Measurements from ENCODE around the gene ZNF503.

The ZNF503 gene

DNA sequence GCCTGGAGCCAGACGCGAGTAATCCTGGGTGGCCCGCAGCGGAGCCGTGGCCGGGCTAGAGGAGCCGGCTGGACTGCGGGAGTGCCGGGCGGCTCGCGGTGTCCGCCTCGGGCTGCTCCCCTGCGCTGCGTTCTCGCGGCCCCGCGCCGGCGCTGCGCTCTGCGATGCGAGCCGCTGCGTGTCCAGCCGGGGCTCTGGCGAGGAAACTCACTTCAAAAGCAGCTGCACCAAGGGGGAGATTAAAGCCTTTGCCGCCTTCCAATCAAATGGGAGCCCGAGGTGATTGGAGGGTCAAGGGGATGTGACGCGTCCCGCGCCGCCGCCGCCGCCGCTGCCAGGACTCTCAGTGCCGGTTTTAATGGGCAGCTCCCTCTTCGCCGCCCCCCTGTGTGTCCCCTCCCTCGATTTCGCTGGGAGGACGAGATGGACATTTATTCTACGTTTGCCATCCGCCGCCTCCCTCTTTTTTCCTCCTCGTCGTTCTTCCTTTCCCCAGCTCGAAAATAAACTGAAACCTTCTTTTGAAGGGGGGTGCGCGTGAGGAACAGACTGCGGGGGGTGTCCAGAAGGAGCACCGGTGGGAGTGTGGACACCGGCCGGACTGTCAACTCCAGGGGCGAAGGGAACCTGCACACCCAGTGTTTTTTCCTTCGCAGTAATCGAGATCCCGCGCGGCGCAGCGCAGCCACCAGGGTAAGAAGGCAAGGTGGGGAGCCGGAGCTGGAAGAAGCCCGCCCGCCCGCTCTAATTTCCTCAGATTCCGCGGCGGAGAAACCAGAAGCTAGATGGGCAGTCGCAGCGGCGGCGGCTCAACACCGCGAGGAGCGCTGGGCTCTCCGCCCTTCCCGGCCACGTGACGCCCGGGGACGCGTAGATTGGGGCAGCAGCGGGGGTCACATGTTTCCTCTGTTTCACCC, at the start of gene ZNF503:
Gene ZNF503, minus strand, starts transcription at position 196 of the 917 bp plus-strand sequence. CDS start 345 bp downstream, outside the sequence.
- peak in 1 of 2 donors; percentile 47 for DNase-seq (ENCODE audit: low read depth in 2 of 2)

DNA sequence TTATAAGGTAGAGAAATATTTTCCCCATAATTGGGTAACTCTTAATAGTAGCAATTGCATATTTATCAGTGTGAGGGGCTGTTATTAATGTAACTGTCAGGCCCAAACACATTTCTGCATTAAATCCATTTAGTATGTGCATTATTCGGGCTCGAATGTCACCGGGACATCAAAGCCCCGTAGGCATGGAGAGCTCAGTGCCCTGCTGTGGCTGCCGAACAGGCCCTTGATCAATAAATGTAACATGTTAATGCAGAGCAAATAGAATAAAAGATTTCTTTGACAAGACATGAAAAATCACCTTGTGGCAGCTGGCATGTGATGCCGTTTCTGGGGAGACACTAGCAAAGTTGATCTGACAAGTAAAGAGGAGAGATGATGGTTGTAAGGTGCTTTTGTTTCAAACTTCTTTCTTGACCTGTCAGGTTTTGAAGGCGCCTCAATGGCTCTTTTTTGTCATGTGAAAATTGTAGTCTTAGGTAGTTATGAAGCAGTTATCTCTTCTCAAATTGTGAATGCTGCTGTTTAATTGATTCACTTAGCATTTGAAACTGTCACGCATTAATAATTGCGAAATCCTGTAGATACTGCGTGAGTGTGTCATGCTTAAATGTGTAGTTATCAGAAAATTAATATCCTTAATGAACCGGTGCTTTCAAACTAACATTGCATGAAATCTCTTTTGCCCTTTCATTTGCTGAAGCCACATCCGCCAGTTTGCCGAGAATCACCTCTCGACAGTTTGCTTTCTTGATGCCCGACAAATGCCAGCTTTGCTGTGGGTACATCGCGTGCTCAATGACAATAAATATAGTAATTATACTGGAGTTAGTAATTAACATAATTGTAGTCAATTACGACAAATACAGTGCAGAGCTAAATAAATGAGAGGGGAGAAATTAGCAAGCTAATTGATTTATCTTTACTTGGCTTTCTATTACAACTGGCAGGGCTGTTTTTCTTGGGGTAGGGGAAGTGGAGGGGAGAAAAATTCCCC, 49.4 kb upstream of the ZNF503 start:
- DNase-seq (ENCODE audit: low read depth in 2 of 2), result no peak

DNA sequence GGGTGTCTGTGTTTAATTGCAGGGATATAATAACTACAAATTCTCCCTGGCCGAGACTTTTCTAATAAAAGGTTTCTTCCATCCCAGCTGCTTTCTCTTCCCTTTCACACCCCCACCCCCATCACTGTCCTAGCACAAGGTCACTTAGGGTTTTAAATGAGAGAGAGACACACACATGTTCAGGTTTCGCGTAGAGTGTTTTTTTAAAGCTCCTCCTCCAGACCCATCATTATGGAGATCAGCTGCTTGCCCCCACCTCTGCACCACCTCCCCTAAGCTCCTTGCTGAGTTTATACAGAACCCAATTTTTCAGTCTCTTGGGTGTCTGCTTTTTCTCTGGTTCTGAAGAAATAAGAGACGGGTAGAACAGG, 48.5 kb upstream of the ZNF503 start:
- no peak for DNase-seq (ENCODE audit: low read depth in 2 of 2)

GRCh38 chr10:75449382-75450074, 48.0 kb upstream of the ZNF503 start:
- no peak for DNase-seq (ENCODE audit: low read depth in 2 of 2)

- no peak for DNase-seq (ENCODE audit: low read depth in 2 of 2)
Observed at GRCh38 chr10:75448166-75448565, 46.6 kb upstream of the ZNF503 start.

DNA sequence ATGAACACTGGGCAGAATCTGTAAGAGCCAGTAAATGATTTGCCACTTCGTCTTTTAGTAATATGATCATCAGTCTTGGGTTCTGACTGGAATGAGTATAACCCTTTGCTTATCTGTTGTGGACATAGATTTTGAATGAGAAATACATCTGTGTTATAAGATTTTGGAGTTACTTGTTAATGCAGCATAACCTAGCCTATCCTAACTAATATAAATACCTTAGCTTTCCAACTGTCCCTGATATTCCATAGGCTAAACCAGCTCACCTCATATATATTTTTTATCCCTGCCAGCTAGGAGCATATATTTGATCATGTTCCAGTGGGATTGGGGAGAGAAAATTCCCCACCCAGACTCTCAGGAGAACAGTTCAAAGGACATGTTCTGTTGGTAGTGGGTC, 44.9 kb upstream of the ZNF503 start:
- no peak for DNase-seq (ENCODE audit: low read depth in 2 of 2)

DNA sequence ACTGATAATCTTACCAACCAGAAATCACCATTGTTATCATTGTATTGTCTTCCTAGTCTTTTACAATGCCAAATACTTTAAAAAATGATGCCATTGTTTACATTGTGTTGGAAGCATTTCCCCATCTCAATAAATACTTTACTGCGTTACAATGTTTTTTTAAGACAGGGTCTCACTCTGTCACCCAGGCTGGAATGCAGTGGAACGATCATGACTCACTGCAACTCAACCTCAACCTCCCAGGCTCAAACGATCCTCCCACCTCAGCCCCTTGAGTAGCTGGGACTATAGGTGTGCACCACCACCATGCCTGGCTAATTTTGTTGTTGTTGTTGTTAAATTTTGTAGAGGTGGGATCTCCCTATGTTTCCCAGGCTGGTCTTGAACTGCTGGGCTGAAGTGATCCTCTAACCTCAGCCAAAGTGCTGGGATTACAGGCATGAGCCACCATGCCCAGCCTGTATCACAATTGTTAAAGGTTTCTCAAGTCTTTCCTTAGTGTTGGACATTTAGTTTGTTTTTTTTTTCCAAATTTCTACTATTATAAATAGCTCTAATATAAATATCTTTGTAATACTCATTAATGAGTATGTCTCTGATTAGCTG, 43.3 kb upstream of the ZNF503 start:
- no peak for DNase-seq (ENCODE audit: low read depth in 2 of 2)

GRCh38 chr10:75443362-75443761, 41.8 kb upstream of the ZNF503 start:
- DNase-seq (ENCODE audit: low read depth in 2 of 2), result no peak

DNA sequence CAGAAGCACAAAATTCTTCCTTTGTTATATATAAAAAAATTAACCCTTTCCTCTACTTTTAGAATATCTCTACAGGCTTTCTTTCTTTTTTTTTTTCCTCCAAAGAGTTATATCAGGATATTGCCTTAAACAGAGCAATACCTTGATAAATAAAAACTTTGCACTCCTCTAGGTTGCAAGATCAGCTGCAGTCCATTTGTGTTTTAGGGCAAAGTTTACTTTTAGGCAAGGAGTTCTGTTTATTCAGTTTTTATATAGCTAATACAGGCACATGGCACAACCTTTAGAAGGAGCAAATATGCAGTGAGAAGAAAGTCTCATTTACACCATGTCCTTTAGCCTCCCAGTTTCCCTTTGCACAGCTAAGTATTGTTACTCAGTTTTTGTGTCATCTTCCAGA, 40.1 kb upstream of the ZNF503 start:
- no peak for DNase-seq (ENCODE audit: low read depth in 2 of 2)

GRCh38 chr10:75441196-75441595, 39.6 kb upstream of the ZNF503 start:
- DNase-seq (ENCODE audit: low read depth in 2 of 2), result no peak

DNA sequence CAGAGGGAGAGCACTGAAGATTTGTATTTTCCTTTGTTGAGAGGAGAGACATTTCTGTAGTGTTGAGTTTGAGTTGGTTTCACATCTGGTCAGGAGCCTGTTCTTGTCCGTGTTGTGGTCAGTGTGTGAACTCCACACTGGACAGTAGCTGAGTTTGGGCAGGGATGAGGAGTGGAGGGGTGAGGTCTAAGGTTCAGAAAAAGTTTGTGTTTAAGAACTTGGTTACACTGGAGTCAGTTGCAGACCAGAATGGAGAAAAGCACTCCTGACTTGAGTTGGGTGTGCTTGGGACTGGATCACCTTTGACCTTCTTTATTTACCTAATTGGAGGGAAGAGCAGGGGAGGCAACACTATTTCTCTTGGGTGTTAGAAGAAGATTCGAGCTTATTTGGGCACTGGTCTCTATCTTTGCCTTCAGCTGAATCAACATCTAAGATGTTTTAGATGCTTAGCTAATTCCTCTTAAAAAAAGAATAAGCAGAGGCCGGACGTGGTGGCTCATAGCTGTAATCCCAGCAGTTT, 38.8 kb upstream of the ZNF503 start:
- DNase-seq (ENCODE audit: low read depth in 2 of 2), result no peak

- DNase-seq (ENCODE audit: low read depth in 2 of 2), result no peak
Observed at GRCh38 chr10:75439811-75440210, 38.2 kb upstream of the ZNF503 start.

DNA sequence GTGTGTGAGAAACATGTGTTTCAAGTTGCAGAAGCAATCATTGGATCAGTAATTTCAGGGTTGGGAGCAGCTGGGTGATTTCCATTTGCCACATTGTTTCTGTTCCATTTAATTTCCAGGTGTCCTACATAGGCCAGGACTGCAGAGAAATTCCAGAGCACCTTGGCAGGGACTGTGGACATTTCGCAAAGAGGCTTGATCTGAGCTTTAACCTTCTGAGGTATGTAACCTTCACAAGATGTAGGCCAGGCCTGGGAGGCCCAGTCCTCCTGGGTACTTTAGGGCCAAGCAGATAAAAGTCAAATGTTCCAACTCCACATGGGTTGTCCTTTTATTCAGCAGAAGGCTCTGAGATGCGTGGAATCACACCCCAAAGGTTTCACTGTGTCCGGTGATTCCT, 36.7 kb upstream of the ZNF503 start:
- no peak for DNase-seq (ENCODE audit: low read depth in 2 of 2)

- DNase-seq (ENCODE audit: low read depth in 2 of 2), result no peak
Observed at GRCh38 chr10:75437693-75438092, 36.1 kb upstream of the ZNF503 start.

DNA sequence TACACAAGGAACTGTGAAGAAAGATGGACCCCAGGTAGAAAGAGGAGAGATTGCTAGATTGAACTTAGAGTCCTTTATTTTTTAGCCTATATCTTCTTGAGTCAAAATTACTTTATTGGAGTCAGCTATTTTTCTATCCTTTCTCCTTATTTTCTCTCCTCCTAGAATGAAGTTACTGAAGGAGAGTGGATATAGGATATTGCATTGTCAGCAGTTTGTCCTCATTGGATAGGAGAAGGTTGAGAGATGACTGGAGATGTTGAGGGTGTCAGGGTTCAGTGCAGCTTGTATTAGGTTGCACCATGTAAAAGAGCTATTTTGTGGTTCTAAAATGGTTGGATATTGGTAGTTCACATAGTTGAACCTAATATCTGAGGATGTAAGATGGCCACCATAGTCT, 35.3 kb upstream of the ZNF503 start:
- DNase-seq (ENCODE audit: low read depth in 2 of 2), result no peak

DNA sequence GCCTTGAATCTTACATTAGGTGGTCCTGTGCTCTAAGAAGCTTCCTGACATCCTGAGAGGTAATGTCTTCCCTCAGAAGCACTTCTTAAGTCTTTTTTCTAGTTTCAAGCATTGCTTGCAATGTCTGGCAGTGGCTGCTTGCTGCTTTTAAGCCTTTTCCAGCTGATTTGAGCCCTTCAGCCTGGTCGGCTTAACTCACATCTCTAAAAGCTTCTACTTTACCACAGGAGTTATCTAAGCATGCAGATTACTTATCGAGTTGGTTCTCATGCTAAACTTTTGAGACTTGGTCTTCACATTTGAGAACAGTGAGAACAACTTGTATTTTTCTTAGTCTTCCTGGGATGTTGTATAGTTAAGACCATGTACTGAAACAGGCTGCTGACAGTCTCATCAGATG, 33.7 kb upstream of the ZNF503 start:
- no peak for DNase-seq (ENCODE audit: low read depth in 2 of 2)

GRCh38 chr10:75434291-75434690, 32.7 kb upstream of the ZNF503 start:
- DNase-seq (ENCODE audit: low read depth in 2 of 2), result no peak

DNA sequence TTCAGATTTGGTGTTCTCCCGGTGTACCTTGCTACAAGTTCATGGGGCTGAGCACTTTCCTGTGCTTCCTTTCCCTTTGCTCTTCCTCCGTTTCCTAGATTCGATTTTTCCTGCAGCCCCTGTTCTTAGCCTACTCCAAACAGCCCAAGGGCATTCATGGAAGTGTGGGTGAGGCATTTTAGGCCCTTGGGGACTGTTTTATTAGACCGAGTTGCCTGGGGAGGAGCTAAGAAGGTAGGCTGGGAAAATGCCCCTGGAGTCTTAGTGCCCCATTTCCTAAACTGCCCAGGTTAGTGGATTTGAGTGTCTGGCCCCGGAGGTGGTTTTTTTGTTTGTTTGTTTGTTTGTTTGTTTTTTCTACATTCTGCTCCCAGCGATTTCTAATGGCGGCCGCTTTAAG, 31.7 kb upstream of the ZNF503 start:
- DNase-seq (ENCODE audit: low read depth in 2 of 2), result no peak

- DNase-seq (ENCODE audit: low read depth in 2 of 2), result no peak
Observed at GRCh38 chr10:75432763-75433162, 31.2 kb upstream of the ZNF503 start.

GRCh38 chr10:75432176-75432575, 30.6 kb upstream of the ZNF503 start:
- no peak for DNase-seq (ENCODE audit: low read depth in 2 of 2)
